Upper lobe of left lung (tissue), 4 donors: ENCODE measurements around the gene CHMP2A.

Experiments used
- EP300 ChIP-seq, 4 donors: sonication (generic); formaldehyde crosslinking; IDR thresholded peaks; one replicate each; pipeline ENCODE4 v1.5.1; 2017; ENCODE audit warnings: antibody characterized with exemption in 4 of 4, control low read depth in 2 of 4
- POLR2A ChIP-seq, 4 donors: fragments of 450-650 bp; IDR thresholded peaks; one replicate each; pipeline ENCODE4 v1.5.1; 2016 to 2017; ENCODE audit warnings: antibody characterized with exemption in 4 of 4, mild to moderate bottlenecking in 2 of 4
- TF ChIP-seq, protein P1 (sequence below), 6 experiments: fragments of 450-650 bp in 4 of 6; fragments of 200-600 bp in 2 of 6; sonication (generic) in 2 of 6; IDR thresholded peaks; one replicate each; pipeline ENCODE4 v1.5.1; 2016 to 2019; ENCODE audit warnings: antibody characterized with exemption in 6 of 6

DNA sequence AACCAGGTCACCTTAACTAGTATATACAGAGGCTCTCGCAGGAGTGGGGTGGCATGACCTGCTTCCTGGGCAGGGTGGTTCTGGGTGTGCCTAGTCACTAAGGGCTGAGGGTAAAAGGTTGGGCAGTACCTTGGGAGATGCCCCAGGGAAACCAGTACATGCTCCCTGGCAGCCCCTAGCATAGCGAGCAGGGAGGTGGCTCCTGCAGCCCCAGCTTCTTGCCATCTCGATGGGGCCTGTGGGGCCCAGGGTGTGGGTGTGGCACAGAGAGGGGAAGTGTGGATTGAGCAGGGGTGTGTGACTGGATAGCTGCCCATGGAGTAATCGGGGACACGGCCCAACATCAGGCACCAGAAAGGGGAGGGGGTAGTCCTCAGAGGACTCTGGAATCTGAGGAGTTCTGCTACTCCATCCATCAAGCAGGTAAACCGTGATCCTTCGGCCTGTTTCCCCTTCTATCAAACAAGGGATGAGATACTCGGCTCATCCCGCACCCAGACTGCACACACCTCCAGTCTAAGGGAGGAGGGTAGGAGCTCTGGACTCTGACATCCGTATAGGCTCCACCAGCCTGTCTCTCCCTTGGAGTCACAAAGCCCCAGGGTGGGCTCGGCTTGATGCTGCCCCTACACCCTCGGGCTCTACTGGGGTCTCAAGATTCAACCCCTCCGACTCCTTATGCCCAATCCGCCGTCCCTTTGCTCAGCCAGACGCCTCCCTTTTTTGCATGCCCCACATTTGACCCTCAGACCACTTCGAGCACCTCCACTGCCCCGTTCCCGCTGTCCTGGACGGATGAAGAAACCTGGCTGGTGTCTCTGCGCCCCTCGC, 36.4 kb downstream of the CHMP2A start:
- TF ChIP-seq, protein P1, sequence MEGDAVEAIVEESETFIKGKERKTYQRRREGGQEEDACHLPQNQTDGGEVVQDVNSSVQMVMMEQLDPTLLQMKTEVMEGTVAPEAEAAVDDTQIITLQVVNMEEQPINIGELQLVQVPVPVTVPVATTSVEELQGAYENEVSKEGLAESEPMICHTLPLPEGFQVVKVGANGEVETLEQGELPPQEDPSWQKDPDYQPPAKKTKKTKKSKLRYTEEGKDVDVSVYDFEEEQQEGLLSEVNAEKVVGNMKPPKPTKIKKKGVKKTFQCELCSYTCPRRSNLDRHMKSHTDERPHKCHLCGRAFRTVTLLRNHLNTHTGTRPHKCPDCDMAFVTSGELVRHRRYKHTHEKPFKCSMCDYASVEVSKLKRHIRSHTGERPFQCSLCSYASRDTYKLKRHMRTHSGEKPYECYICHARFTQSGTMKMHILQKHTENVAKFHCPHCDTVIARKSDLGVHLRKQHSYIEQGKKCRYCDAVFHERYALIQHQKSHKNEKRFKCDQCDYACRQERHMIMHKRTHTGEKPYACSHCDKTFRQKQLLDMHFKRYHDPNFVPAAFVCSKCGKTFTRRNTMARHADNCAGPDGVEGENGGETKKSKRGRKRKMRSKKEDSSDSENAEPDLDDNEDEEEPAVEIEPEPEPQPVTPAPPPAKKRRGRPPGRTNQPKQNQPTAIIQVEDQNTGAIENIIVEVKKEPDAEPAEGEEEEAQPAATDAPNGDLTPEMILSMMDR (IDR thresholded peaks at IDR 0.05) = peak in 4 of 6 experiments; percentile 46 to 71 (median 57)
- no peak for TF ChIP-seq POLR2A (IDR thresholded peaks at IDR 0.05)
- no peak for TF ChIP-seq EP300 (IDR thresholded peaks at IDR 0.05)
